MM.1S (cell line): ENCODE data around the gene TRAPPC3.

Experiments used
- DNase-seq: peaks from one replicate; pipeline ENCODE4 v3.0.0-alpha.2; 2015
- H2AFZ ChIP-seq: fragments of 300-600 bp; sonication (generic); 2 replicates; pipeline ENCODE4 v1.6.0; 2016; ENCODE audit warnings: antibody characterized with exemption, low read length
- H3F3A ChIP-seq: fragments of 300-600 bp; sonication (generic); 2 replicates; pipeline ENCODE4 v1.6.1; 2016; ENCODE audit warnings: mild to moderate bottlenecking, antibody characterized with exemption, low read length, moderate library complexity, mixed read lengths; ENCODE audit not compliant: insufficient read depth
- H3K27ac ChIP-seq: fragments of 300-600 bp; sonication (generic); 2 replicates; pipeline ENCODE4 v1.5.1; 2016; ENCODE audit warnings: mild to moderate bottlenecking, low read length
- H3K27me3 ChIP-seq: fragments of 300-600 bp; sonication (generic); replicated peaks from 2 replicates; pipeline ENCODE4 v1.6.0; 2016; ENCODE audit warnings: low read length; ENCODE audit not compliant: insufficient read depth
- H3K36me3 ChIP-seq: fragments of 300-600 bp; sonication (generic); replicated peaks from 2 replicates; pipeline ENCODE4 v1.6.1; 2016; ENCODE audit warnings: mild to moderate bottlenecking, low read length, mixed read lengths; ENCODE audit not compliant: insufficient read depth
- H3K4me1 ChIP-seq: fragments of 300-600 bp; sonication (generic); 2 replicates; pipeline ENCODE4 v1.6.1; 2016; ENCODE audit warnings: low read length, mixed read lengths
- H3K4me2 ChIP-seq: fragments of 300-600 bp; sonication (generic); 2 replicates; pipeline ENCODE4 v1.6.0; 2016; ENCODE audit warnings: low read depth, low read length
- H3K4me3 ChIP-seq: fragments of 300-600 bp; sonication (generic); 2 replicates; pipeline ENCODE4 v1.5.1; 2016; ENCODE audit warnings: low read length, mixed read lengths
- H3K79me2 ChIP-seq: fragments of 300-600 bp; sonication (generic); 2 replicates; pipeline ENCODE4 v1.6.1; 2016; ENCODE audit warnings: mixed run types, low read length, mixed read lengths
- H3K9ac ChIP-seq: fragments of 300-600 bp; sonication (generic); 2 replicates; pipeline ENCODE4 v1.6.1; 2016; ENCODE audit warnings: low read length, mixed read lengths
- H3K9me2 ChIP-seq: fragments of 300-600 bp; sonication (generic); replicated peaks from 2 replicates; pipeline ENCODE4 v1.6.1; 2016; ENCODE audit warnings: mild to moderate bottlenecking, low read length, mixed read lengths; ENCODE audit not compliant: insufficient read depth
- H3K9me3 ChIP-seq: fragments of 300-600 bp; sonication (generic); replicated peaks from 2 replicates; pipeline ENCODE4 v1.6.1; 2016; ENCODE audit warnings: mild to moderate bottlenecking, low read length, mixed read lengths; ENCODE audit not compliant: insufficient read depth
- H4K20me1 ChIP-seq: fragments of 300-600 bp; sonication (generic); 2 replicates; pipeline ENCODE4 v1.6.1; 2016; ENCODE audit warnings: mild to moderate bottlenecking, low read length, moderate library complexity, mixed read lengths; ENCODE audit not compliant: insufficient read depth
- CTCF ChIP-seq: fragments of 300-600 bp; sonication (generic); IDR thresholded peaks from 2 replicates; pipeline ENCODE4 v1.5.1; 2016; ENCODE audit warnings: antibody characterized with exemption, low read length, mixed read lengths
- EZH2 ChIP-seq: fragments of 300-600 bp; sonication (generic); optimal IDR thresholded peaks from 2 replicates; pipeline ENCODE3; 2017; ENCODE audit warnings: low read depth, mild to moderate bottlenecking, antibody characterized with exemption, low read length, mixed read lengths
- EZH2phosphoT487 ChIP-seq: fragments of 300-600 bp; sonication (generic); IDR thresholded peaks from 2 replicates; pipeline ENCODE4 v1.6.1; 2018; ENCODE audit warnings: antibody characterized with exemption, low read length

TRAPPC3 gene

GRCh38 chr1:36092798-36093185 is 56.5 kb downstream of the TRAPPC3 start:
- Histone ChIP-seq H3K9me2 (no peaks in the 10 kb centered on the region), H2AFZ (no peak overlapping the region), H3K4me2 (no peak overlapping the region), H3F3A (no peaks in the 10 kb centered on the region; the same call in 1 of the 2 replicates), H3K4me3 (no peak overlapping the region), H4K20me1 (no peaks in the 10 kb centered on the region), H3K9me3 (no peaks in the 10 kb centered on the region), H3K9ac (no peak overlapping the region), H3K27me3 (no peaks in the 10 kb centered on the region), H3K27ac (no peak overlapping the region), H3K36me3 (no peaks in the 10 kb centered on the region), H3K4me1 (0 out of 2 replicates have a peak, but pooled peaks cover 5% of the 10 kb centered on the region), H3K79me2 (peaks cover 32% of the 10 kb centered on the region)
- DNase-seq: no peak
- TF ChIP-seq EZH2phosphoT487 (no peak), CTCF (no peak), EZH2 (no peak)

GRCh38 chr1:36092166-36092797 is 57.0 kb downstream of the TRAPPC3 start:
- no peaks in the 10 kb centered on the region for H3K9me3 ChIP-seq
- no peak overlapping the region for H3K27ac ChIP-seq
- H3K4me3 ChIP-seq: no peak overlapping the region
- H2AFZ ChIP-seq: no peak overlapping the region
- H3K4me1 ChIP-seq: 0 out of 2 replicates have a peak, but pooled peaks cover 5% of the 10 kb centered on the region
- H3K27me3 ChIP-seq: no peaks in the 10 kb centered on the region
- no peaks in the 10 kb centered on the region for H3K36me3 ChIP-seq
- no peak overlapping the region for H3K4me2 ChIP-seq
- no peak overlapping the region for H3K9ac ChIP-seq
- no peaks in the 10 kb centered on the region for H4K20me1 ChIP-seq
- no peaks in the 10 kb centered on the region; the same call in 1 of the 2 replicates for H3F3A ChIP-seq
- no peak for TF ChIP-seq EZH2
- no peak for TF ChIP-seq EZH2phosphoT487
- no peak for TF ChIP-seq CTCF
- H3K79me2 ChIP-seq: peaks cover 32% of the 10 kb centered on the region
- no peak for DNase-seq
- H3K9me2 ChIP-seq: no peaks in the 10 kb centered on the region

- no peak overlapping the region for H3K4me2 ChIP-seq
- no peaks in the 10 kb centered on the region for H3K9me2 ChIP-seq
- H3K9me3 ChIP-seq: no peaks in the 10 kb centered on the region
- H2AFZ ChIP-seq: no peak overlapping the region
- H3K4me3 ChIP-seq: no peak overlapping the region
- 0 out of 2 replicates have a peak, but pooled peaks cover 5% of the 10 kb centered on the region for H3K4me1 ChIP-seq
- H3K9ac ChIP-seq: no peak overlapping the region
- DNase-seq: no peak
- no peak for TF ChIP-seq EZH2phosphoT487
- no peak for TF ChIP-seq EZH2
- no peak for TF ChIP-seq CTCF
- H4K20me1 ChIP-seq: no peaks in the 10 kb centered on the region
- no peaks in the 10 kb centered on the region for H3K27me3 ChIP-seq
- H3K27ac ChIP-seq: no peak overlapping the region
- no peaks in the 10 kb centered on the region for H3K36me3 ChIP-seq
- peaks cover 32% of the 10 kb centered on the region for H3K79me2 ChIP-seq
- no peaks in the 10 kb centered on the region; the same call in 1 of the 2 replicates for H3F3A ChIP-seq
These were observed 57.6 kb downstream of the TRAPPC3 start for GRCh38 chr1:36091698-36092097.
